GM21529 (cell line): ENCODE results near the gene CACNG1.

Experiments
- ATAC-seq: cut with Tn5 transposase; IDR thresholded peaks from one replicate; pipeline ENCODE4 v1.9.1; 2021; ENCODE audit not compliant: unreplicated experiment

CACNG1 gene

GRCh38 chr17:67044016-67044772, at the start of gene CACNG1:
Gene CACNG1 (plus strand): TSS chr17:67044554. CDS start chr17:67044661, 107 bp downstream.
- ATAC-seq = no peak

DNA sequence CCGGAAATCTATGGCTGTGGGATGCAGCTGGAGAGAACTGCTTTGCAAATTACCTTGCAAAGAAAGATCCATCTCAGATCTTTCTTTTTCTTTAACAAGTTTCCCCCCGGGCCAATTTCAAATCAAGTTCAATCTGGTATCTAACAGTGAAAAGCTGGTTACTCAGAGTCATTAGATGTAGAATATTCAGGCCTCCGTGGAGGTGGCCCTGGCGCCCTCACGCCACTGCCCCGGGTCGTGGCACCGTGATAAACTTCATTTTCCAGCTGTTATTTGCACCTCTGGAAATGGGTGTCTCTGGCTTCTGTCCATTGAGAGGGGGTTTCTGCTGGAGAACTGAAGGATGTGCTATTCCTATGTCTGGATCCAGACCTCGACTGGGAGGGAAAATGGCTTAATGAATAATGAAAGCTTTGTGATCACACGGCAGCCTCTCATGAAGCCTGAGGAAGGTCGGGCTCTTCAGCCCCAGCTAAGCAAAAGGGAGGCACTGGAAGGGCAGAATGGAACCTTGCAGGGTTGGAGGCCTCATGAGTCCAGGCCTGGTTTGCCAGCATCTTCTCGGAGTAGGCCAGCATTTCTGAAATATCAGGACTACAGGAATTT, 49.3 kb upstream of the CACNG1 start:
- no peak for ATAC-seq

GRCh38 chr17:66995944-66996343, 48.4 kb upstream of the CACNG1 start:
- ATAC-seq = no peak

GRCh38 chr17:66996926-66997325, 47.4 kb upstream of the CACNG1 start:
- no peak for ATAC-seq

DNA sequence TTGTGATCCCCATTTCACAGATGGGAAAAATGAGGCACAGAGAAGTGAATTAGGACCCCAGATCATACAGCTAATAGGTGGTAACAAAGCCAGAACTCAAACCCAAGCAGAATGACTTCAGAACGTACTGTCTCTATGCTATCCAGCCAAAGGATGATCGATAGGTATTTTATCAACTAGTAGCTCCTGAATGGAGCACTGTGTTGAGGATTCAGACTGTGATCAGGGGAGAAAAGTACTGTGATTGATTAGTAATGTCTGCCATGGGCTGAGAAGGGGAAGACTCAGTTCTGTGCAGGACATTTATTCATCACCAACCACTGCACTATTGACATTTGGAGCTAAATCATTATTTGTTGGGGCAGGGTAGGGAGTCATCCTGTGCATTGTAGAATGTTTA, 41.1 kb upstream of the CACNG1 start:
- no peak for ATAC-seq

- ATAC-seq = no peak
Observed at GRCh38 chr17:67004181-67004580, 40.2 kb upstream of the CACNG1 start.

DNA sequence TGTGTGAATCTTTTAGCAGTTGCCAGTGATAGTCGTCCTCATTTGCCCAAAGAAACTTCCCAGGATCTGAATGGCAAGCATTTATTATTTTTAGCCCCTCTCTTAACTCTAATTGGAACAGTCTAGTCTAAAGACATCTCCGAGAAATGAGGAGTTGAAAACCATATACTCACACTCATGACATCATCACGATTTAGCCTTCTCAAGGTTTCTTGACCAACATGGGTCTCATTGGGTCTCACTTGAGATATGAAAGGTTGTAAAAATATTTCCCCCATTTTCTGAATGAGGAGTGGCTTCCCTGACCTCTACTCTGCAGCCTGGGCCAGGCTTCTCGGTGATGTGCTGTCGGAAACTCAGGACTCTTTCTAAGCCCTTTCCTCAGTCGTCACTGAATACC, 37.1 kb upstream of the CACNG1 start:
- ATAC-seq = no peak

GRCh38 chr17:67008101-67008500, 36.3 kb upstream of the CACNG1 start:
- ATAC-seq = no peak

DNA sequence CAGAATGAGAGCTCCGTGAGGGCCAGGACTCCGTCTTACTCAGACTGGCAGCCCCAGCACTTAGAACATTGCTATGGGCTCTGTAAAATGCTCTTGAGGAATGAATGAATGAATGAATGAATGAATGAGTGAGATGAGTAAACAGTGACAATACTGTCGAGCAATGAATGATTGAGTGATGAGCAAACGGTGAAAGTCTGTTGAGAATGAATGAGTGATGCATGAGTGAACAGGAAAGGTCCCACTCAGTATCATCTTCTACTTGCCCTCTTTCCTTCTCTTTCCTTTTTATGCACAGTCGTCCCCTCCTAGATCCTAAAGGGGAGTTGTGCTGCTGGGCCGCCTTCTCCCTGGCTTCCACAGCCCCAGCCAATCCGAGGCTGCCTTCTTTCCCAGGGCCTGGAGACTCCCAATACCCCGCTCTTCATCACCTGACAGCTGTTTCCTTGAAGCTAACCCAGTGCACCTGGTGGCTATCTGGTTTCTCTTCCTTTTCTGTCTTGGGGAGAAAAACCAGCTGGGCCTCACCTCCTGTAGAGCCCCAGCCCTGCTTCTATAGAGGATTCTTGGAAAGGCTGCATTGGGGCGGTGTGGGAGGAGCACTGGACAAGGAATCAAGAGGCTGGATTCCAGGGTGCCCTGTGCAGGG, 32.7 kb upstream of the CACNG1 start:
- ATAC-seq = no peak

GRCh38 chr17:67013891-67014290, 30.5 kb upstream of the CACNG1 start:
- ATAC-seq = no peak

DNA sequence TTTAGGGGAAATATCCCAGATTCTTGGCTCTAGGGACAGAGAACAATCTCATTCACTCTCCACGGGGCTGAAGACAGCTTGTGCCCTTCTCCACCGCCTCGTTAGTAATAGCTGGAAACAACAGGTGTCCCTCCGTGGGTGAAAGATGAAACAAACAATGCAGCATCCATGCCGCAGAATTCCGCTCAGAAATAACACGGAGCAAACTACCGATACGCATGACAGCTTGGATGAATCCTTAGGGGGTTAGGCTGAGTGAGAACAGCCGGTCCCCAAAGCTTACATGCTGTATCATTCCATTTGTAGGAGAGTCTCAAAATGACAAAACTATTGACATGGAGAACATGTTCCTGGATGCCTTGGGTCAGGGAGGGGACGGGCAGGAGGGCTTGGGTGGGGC, 29.4 kb upstream of the CACNG1 start:
- ATAC-seq = no peak

- no peak for ATAC-seq
Observed at GRCh38 chr17:67016039-67016762, 28.2 kb upstream of the CACNG1 start.

- ATAC-seq = no peak
Observed at GRCh38 chr17:67017910-67018309, 26.4 kb upstream of the CACNG1 start.

DNA sequence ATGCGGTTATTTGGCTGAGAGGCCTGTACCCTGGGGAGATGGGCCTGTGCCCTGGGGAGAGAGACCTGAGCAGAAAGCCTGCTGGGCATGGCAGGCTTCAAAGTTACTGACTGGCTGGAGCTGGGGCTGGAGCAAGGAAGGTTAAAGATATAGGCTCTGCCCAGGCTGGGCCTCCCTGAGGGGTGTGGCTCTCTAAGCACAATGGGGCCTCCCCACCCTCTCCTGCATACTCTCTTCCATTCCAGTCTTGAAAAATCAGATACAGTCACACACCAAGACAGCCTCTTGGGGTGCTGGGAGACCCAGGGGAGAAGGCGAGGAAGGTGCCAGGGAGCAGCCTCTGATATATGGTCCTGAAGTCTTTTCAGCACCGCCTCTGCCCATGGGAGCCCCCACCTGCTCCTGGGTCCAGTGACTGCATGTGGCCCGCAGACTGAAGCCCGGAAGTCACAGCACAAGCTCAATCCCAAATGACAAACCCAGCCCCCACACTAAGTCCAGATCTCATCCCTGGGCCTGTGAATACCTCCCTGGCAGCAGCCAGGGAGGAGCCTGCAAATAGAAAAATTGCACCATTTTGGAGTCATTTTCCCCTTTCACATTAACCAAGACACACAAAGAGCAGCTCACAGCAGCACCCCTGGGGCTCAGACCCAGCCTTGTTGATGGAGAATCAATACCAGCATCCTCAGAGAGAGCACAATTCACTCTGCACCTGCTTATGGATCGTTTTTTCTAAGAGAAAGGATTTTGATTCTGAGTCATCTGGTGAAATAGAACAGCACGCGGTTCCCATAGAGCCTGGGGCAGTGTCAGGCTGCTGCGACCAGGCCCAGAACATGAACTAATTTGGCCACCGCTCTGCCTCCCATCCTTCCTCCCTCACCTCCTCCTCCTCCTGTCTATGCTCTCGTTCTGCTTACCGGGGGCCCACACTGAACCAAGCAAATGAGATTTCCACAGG, 25.6 kb upstream of the CACNG1 start:
- ATAC-seq = no peak

- no peak for ATAC-seq
Observed at GRCh38 chr17:67019809-67020208, 24.5 kb upstream of the CACNG1 start.

DNA sequence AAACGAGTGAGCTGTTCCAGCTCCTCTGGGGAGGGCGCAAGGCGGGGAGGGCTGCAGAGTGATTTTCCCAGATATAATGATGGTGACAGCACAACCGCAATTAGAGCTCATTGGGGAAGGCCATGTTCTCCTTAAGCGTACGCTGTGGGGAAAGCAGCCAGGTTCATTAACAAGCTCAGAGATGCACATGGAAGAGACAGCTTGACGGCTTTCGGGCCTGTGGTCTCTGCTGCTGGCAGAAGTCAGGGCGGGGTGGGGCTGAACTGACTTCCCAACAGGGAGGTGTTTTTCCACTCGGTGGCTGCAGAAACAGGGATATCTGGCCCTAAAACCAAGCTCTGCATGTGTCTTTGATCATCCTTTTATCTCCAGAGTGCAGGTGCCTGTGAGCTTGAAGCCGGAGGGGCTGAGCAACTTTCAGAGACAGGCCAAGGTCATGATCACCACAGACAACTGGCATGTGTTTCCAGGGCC, 24.0 kb upstream of the CACNG1 start:
- ATAC-seq = no peak

- no peak for ATAC-seq
Observed at GRCh38 chr17:67021196-67021595, 23.2 kb upstream of the CACNG1 start.

DNA sequence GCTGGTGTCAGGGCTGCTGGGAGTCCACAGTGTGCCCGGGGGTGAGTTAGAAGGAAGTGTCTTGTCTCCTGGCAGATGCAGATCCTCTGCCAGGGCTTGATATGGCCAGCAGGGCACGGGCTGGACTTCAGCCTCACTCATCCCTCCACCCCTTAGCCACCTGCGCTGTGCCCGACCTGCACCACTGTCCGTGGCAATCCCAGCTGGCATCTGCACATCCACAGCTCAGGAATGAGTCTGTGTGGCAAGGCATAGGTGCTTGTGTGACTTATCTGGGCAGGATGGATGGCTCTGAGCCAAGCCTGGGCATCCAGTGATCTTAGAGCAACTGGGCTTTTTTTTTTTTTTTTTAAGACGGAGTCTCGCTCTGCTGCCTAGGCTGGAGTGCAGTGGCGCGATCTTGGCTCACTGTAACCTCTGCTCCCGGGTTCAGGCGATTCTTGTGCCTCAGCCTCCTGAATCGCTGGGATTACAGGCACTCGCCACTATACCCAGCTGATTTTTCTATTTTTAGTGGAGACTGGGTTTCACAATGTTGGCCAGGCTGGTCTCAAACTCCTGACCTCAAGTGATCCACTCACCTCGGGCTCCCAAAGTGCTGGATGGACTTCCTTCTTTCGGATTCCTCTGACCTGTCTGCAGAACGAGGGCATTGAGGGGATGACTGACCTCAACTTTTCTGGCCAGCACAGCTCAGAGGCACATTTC, 22.5 kb upstream of the CACNG1 start:
- no peak for ATAC-seq

DNA sequence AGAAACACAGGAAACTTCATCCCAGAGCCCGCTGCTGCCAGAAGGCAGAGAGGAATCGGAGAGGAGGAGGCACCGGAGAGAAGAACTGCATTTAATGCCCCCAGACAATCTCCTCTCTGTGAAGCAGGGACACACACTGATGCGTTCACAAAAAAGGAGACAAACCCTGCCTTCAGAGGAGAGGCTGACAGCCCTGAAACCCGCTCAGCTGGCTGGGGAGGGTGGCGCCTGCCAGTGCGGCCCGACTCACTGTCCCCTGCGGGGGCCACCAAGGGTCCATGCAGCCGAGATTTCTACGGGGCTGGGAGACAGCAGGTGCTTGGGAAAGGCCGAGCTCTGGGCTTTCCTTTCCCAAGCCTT, 21.9 kb upstream of the CACNG1 start:
- ATAC-seq = no peak

- ATAC-seq = no peak
Observed at GRCh38 chr17:67024736-67025135, 19.6 kb upstream of the CACNG1 start.
